ENCODE data around the gene TMEM169. TPM values are rescaled to one million over a fixed set of nuclear protein-coding genes. Genes with fewer than 3 reads are reported as not detected.

TMEM169 gene
- total and polyA plus RNA-seq, 2 donors (not counting 1 experiment from before 2014, with no cell fraction given) = 0.28 to 0.84 TPM

- no CpG with 5 or more reads among the region's 1 CpG for WGBS (ENCODE audit: insufficient coverage)
- Histone ChIP-seq H3K4me2 (replicated peaks; ENCODE audit: low read depth, low read length, poor library complexity, severe bottlenecking) (peak overlapping the region; percentile 85), H3K79me2 (ENCODE audit: control insufficient read depth, insufficient read depth, low read length) (peaks cover 15% of the 10 kb centered on the region), H2AFZ (ENCODE audit: insufficient read depth, low read depth, low read length, poor library complexity, severe bottlenecking) (peak overlapping the region; percentile 91), H3K36me3 (replicated peaks in 1 of 2; ENCODE audit: control extremely low read depth in 1 of 2, control insufficient read depth in 1 of 2, extremely low read depth in 1 of 2, insufficient read depth in 2 of 2, low read length in 1 of 2) (no peaks in the 10 kb centered on the region), H3K9ac (ENCODE audit: low read length) (peak overlapping the region; percentile 73), H4K20me1 (ENCODE audit: control insufficient read depth, insufficient read depth, low read length, poor library complexity, severe bottlenecking) (peaks cover 4% of the 10 kb centered on the region), H3K4me1 (ENCODE audit: control insufficient read depth in 2 of 2, insufficient read depth in 2 of 2, low read length in 2 of 2) (peaks cover 40 to 41% of the 10 kb centered on the region in 2 donors), H3K9me3 (ENCODE audit: control extremely low read depth in 1 of 3, control insufficient read depth in 2 of 3, insufficient read depth in 1 of 3, low read length in 2 of 3) (no peaks in the 10 kb centered on the region), H3K27ac (ENCODE audit: low read length in 2 of 2) (peak overlapping the region; percentile 51 to 68), H3K4me3 (ENCODE audit: control extremely low read depth in 1 of 5, extremely low read depth in 1 of 5, insufficient read depth in 1 of 5, low read depth in 2 of 5, low read length in 4 of 5) (peak overlapping the region; percentile 63 to 87 (median 79)), H3K27me3 (replicated peaks in 1 of 4; ENCODE audit: control extremely low read depth in 1 of 4, control insufficient read depth in 3 of 4, insufficient read depth in 4 of 4, low read length in 3 of 4) (no peaks in the 10 kb centered on the region)
- ATAC-seq (ENCODE audit: low read depth) (no peak), DNase-seq (no peak)
- Mint-ChIP-seq H3K4me3 (peak overlapping the region; percentile 91), H3K9me3 (ENCODE audit: insufficient read depth) (no peaks in the 10 kb centered on the region), H3K27me3 (no peaks in the 10 kb centered on the region), H3K4me1 (peaks cover 43% of the 10 kb centered on the region), H3K27ac (peak overlapping the region; percentile 80)
- intact Hi-C loops (cut with micrococcal nuclease) = loop anchor here (1.0 to 5.0 kb wide), 3 partner anchors 22 to 69 kb away; partner anchors contain the start of genes MREG and XRCC5
- no peak for TF ChIP-seq EZH2 (IDR thresholded peaks at IDR 0.05; ENCODE audit: borderline replicate concordance, insufficient read depth, low read depth, low read length, poor library complexity, severe bottlenecking)
- TF ChIP-seq, protein P1, sequence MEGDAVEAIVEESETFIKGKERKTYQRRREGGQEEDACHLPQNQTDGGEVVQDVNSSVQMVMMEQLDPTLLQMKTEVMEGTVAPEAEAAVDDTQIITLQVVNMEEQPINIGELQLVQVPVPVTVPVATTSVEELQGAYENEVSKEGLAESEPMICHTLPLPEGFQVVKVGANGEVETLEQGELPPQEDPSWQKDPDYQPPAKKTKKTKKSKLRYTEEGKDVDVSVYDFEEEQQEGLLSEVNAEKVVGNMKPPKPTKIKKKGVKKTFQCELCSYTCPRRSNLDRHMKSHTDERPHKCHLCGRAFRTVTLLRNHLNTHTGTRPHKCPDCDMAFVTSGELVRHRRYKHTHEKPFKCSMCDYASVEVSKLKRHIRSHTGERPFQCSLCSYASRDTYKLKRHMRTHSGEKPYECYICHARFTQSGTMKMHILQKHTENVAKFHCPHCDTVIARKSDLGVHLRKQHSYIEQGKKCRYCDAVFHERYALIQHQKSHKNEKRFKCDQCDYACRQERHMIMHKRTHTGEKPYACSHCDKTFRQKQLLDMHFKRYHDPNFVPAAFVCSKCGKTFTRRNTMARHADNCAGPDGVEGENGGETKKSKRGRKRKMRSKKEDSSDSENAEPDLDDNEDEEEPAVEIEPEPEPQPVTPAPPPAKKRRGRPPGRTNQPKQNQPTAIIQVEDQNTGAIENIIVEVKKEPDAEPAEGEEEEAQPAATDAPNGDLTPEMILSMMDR (IDR thresholded peaks at IDR 0.05) = no peak
- POLR2A ChIA-PET = interaction anchor here (0.6 to 2.9 kb wide), 4 partner anchors 23 to 418 kb away, joined by 3 to 17 read pairs (median 7); partner anchors contain the start of genes RPL37A and XRCC5
- CTCF ChIA-PET = interaction anchor here (1.0 to 2.4 kb wide), 5 partner anchors 26 to 60 kb away, joined by 3 to 17 read pairs (median 6); no protein-coding TSS in a partner anchor
Observed at GRCh38 chr2:216081012-216081411, 707 bp upstream of the TMEM169 start.

DNA sequence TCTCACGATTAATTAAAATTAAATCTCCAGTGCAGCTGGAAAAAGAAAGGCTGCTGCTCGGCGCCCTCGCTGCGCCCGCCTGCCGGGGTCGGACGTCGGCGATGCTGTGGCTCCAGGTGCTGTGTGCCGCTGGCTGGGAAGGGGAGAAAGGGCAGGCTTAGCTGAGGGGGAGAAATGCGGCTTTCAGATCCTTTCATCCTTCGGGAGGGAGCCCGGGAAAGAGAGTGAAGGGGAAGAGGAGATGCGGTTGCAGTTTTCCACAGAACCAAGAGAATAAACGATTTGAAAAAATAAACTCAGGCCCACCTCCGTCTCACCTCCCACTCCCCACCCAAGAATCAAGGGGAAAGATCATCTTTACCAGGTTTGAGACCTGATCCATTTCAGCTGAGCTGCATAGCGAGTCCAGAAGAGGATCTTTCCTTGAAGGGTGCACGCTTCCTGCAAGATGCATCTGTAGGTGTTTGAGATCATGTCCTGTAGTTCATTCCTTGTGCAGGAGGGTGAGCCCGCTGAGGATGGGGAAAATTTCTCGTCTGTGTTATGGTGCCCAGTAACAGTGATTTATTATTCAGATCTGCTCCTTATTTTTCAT lies 495 bp downstream of the TMEM169 start:
- no peaks in the 10 kb centered on the region for H4K20me1 ChIP-seq (ENCODE audit: control insufficient read depth, insufficient read depth, low read length, poor library complexity, severe bottlenecking)
- peak overlapping the region; percentile 51 to 68 for H3K27ac ChIP-seq (ENCODE audit: low read length in 2 of 2)
- H3K36me3 ChIP-seq (replicated peaks in 1 of 2; ENCODE audit: control extremely low read depth in 1 of 2, control insufficient read depth in 1 of 2, extremely low read depth in 1 of 2, insufficient read depth in 2 of 2, low read length in 1 of 2) = no peaks in the 10 kb centered on the region
- Mint-ChIP-seq H3K27ac (peak overlapping the region; percentile 80), H3K4me3 (peak overlapping the region; percentile 91), H3K4me1 (peaks cover 45% of the 10 kb centered on the region), H3K27me3 (no peaks in the 10 kb centered on the region), H3K9me3 (ENCODE audit: insufficient read depth) (no peaks in the 10 kb centered on the region)
- no peaks in the 10 kb centered on the region for H3K9me3 ChIP-seq (ENCODE audit: control extremely low read depth in 1 of 3, control insufficient read depth in 2 of 3, insufficient read depth in 1 of 3, low read length in 2 of 3)
- no peaks in the 10 kb centered on the region for H3K27me3 ChIP-seq (replicated peaks in 1 of 4; ENCODE audit: control extremely low read depth in 1 of 4, control insufficient read depth in 3 of 4, insufficient read depth in 4 of 4, low read length in 3 of 4)
- WGBS (ENCODE audit: insufficient coverage) = 11% methylated on average over 13 of the region's 22 CpGs
- intact Hi-C loops (cut with micrococcal nuclease) = loop anchor here (5.0 kb wide), 1 partner anchor 70 kb away; the partner anchor contains the start of gene MREG
- no peak for TF ChIP-seq EZH2 (IDR thresholded peaks at IDR 0.05; ENCODE audit: borderline replicate concordance, insufficient read depth, low read depth, low read length, poor library complexity, severe bottlenecking)
- TF ChIP-seq, protein P1 (IDR thresholded peaks at IDR 0.05) = no peak
- DNase-seq (peak; percentile 22), ATAC-seq (ENCODE audit: low read depth) (no peak)
- peaks cover 40 to 41% of the 10 kb centered on the region in 2 donors for H3K4me1 ChIP-seq (ENCODE audit: control insufficient read depth in 2 of 2, insufficient read depth in 2 of 2, low read length in 2 of 2)
- ChIA-PET POLR2A (interaction anchor here (0.6 to 2.9 kb wide), 3 partner anchors 24 to 771 kb away, joined by 3 to 17 read pairs (median 7); partner anchors contain the start of genes ATIC and XRCC5), CTCF (interaction anchor here (0.7 to 2.4 kb wide), 5 partner anchors 24 to 59 kb away, joined by 3 to 17 read pairs (median 6); no protein-coding TSS in a partner anchor)
- peak overlapping the region; percentile 73 for H3K9ac ChIP-seq (ENCODE audit: low read length)
- H3K4me3 ChIP-seq (ENCODE audit: control extremely low read depth in 1 of 5, extremely low read depth in 1 of 5, insufficient read depth in 1 of 5, low read depth in 2 of 5, low read length in 4 of 5) = peak overlapping the region; percentile 41 to 87 (median 79)
- peaks cover 7% of the 10 kb centered on the region for H3K79me2 ChIP-seq (ENCODE audit: control insufficient read depth, insufficient read depth, low read length)
- peak overlapping the region; percentile 85 for H3K4me2 ChIP-seq (replicated peaks; ENCODE audit: low read depth, low read length, poor library complexity, severe bottlenecking)
- H2AFZ ChIP-seq (ENCODE audit: insufficient read depth, low read depth, low read length, poor library complexity, severe bottlenecking) = peak overlapping the region; percentile 91
